Neural cell (in vitro differentiated cells): ENCODE data around the gene GOLM1. TPM values are rescaled to one million over a fixed set of nuclear protein-coding genes. Genes with fewer than 3 reads are reported as not detected.

Experiments
- H2AFZ ChIP-seq: fragments of 200-600, 300-800 bp; sonication (generic), shearing (Covaris generic); 2 replicates; pipeline ENCODE4 v1.6.0; 2014; ENCODE audit warnings: low read depth, mild to moderate bottlenecking, antibody characterized with exemption, low read length, moderate library complexity
- H3F3A ChIP-seq: fragments of 200-600 bp; shearing (Covaris generic); 2 replicates; pipeline ENCODE4 v1.6.1; 2016; ENCODE audit warnings: mild to moderate bottlenecking, moderate library complexity, mixed read lengths, antibody characterized with exemption, low read length; ENCODE audit not compliant: insufficient read depth, poor library complexity, severe bottlenecking
- H3K27ac ChIP-seq: fragments of 200-600, 300-800 bp; sonication (generic), shearing (Covaris generic); 2 replicates; pipeline ENCODE4 v1.5.1; 2014; ENCODE audit warnings: mild to moderate bottlenecking, low read length, moderate library complexity
- H3K27me3 ChIP-seq: fragments of 300-800, 200-600 bp; sonication (generic), shearing (Covaris generic); 2 replicates; pipeline ENCODE4 v1.6.0; 2014; ENCODE audit warnings: mild to moderate bottlenecking, low read depth, low read length, moderate library complexity; ENCODE audit not compliant: insufficient read depth
- H3K36me3 ChIP-seq: fragments of 300-800, 200-600 bp; sonication (generic), shearing (Covaris generic); 2 replicates; pipeline ENCODE4 v1.5.1; 2014; ENCODE audit warnings: mild to moderate bottlenecking, antibody characterized with exemption, low read length, moderate library complexity; ENCODE audit not compliant: insufficient read depth
- H3K4me2 ChIP-seq: fragments of 300-800, 200-600 bp; sonication (generic), shearing (Covaris generic); 2 replicates; pipeline ENCODE4 v1.6.0; 2014; ENCODE audit warnings: mild to moderate bottlenecking, low read length
- H3K4me3 ChIP-seq: fragments of 300-800, 200-600 bp; sonication (generic), shearing (Covaris generic); 2 replicates; pipeline ENCODE4 v1.5.1; 2014; ENCODE audit warnings: mild to moderate bottlenecking, low read length, moderate library complexity
- H3K79me2 ChIP-seq: fragments of 200-600 bp; shearing (Covaris generic); replicated peaks from 2 replicates; pipeline ENCODE4 v1.6.0; 2014; ENCODE audit warnings: mild to moderate bottlenecking, low read length, moderate library complexity; ENCODE audit not compliant: insufficient read depth
- H3K9ac ChIP-seq: fragments of 300-800, 200-600 bp; sonication (generic), shearing (Covaris generic); 2 replicates; pipeline ENCODE4 v1.6.1; 2016; ENCODE audit warnings: mild to moderate bottlenecking, low read length, mixed read lengths
- H3K9me2 ChIP-seq: fragments of 200-600 bp; shearing (Covaris generic); 2 replicates; pipeline ENCODE4 v1.6.1; 2016; ENCODE audit warnings: mild to moderate bottlenecking, low read length, mixed read lengths; ENCODE audit not compliant: insufficient read depth
- H3K9me3 ChIP-seq: fragments of 200-600, 300-800 bp; sonication (generic), shearing (Covaris generic); 2 replicates; pipeline ENCODE4 v1.6.1; 2016; ENCODE audit warnings: mild to moderate bottlenecking, mixed run types, low read length, moderate library complexity, mixed read lengths
- H4K20me1 ChIP-seq: fragments of 200-600 bp; shearing (Covaris generic); 2 replicates; pipeline ENCODE4 v1.6.1; 2016; ENCODE audit warnings: mild to moderate bottlenecking, mixed run types; ENCODE audit not compliant: insufficient read depth
- EP300 ChIP-seq: fragments of 450-650 bp; conservative IDR thresholded peaks from 2 replicates; pipeline ENCODE4 v1.6.1; 2014; ENCODE audit warnings: antibody characterized with exemption, mild to moderate bottlenecking, moderate library complexity; ENCODE audit not compliant: poor library complexity, severe bottlenecking
- EZH2 ChIP-seq: fragments of 200-600, 300-800 bp; shearing (Covaris generic), sonication (generic); IDR thresholded peaks from 2 replicates; pipeline ENCODE4 v1.6.1; 2014; ENCODE audit warnings: antibody characterized with exemption, low read length, borderline replicate concordance, mild to moderate bottlenecking; ENCODE audit not compliant: insufficient read depth, poor library complexity, severe bottlenecking
- MXI1 ChIP-seq: fragments of 450-650 bp; conservative IDR thresholded peaks from 2 replicates; pipeline ENCODE4 v1.6.1; 2014; ENCODE audit warnings: antibody characterized with exemption, mild to moderate bottlenecking; ENCODE audit not compliant: poor library complexity, severe bottlenecking
- POLR2AphosphoS5 ChIP-seq: IDR thresholded peaks from 2 replicates; pipeline ENCODE4 v1.6.1; 2012
- RAD21 ChIP-seq: fragments of 450-650 bp; conservative IDR thresholded peaks from 2 replicates; pipeline ENCODE4 v1.6.1; 2014; ENCODE audit warnings: antibody characterized with exemption, mild to moderate bottlenecking, moderate library complexity
- SMC3 ChIP-seq: fragments of 450-650 bp; conservative IDR thresholded peaks from 2 replicates; pipeline ENCODE4 v1.6.1; 2014; ENCODE audit warnings: antibody characterized with exemption, mild to moderate bottlenecking, moderate library complexity; ENCODE audit not compliant: poor library complexity
- TAF1 ChIP-seq: IDR thresholded peaks from 2 replicates; pipeline ENCODE4 v1.6.1; 2012; ENCODE audit warnings: low read depth
- polyA plus RNA-seq: library from polyadenylated mRNA; depleted of rRNA; stranded (reverse); fragments of >200 nt; gene quantifications from 2 replicates; pipeline ENCODE4 v1.2.3, GENCODE V29; 2014
- TF ChIP-seq, protein P1 (sequence below): fragments of 450-650 bp; IDR thresholded peaks from 2 replicates; pipeline ENCODE4 v1.5.1; 2014; ENCODE audit warnings: antibody characterized with exemption, mild to moderate bottlenecking, moderate library complexity; ENCODE audit not compliant: poor library complexity, severe bottlenecking
- TF ChIP-seq, protein P2 (sequence below): IDR thresholded peaks from 2 replicates; pipeline ENCODE4 v1.6.1; 2012; ENCODE audit warnings: borderline replicate concordance

Gene GOLM1
- polyA plus RNA-seq, 1 donor from 2014 or later = 77.4 TPM

DNA sequence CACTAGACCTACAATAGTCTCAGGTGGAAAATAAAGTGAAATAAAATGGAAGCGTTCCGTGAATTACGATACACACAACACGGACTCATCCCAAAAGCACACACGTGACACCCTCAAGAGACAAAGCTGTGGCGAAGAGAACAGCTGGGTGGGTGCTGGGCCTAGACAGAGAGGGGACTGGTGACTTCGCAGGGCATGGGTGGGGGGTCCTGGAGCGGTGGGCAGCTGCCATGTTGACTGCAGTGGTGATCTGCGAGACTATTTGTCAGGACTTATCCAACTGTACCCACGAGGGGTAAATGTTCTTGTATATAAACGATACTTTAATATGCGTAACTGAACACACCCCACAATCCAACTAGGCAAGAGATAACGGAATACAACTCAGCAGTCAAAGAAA is 52.0 kb downstream of the GOLM1 start:
- Histone ChIP-seq H3K27ac (no peak overlapping the region), H3K4me3 (no peak overlapping the region), H3K9ac (no peak overlapping the region), H3K9me3 (no peaks in the 10 kb centered on the region), H3K36me3 (no peaks in the 10 kb centered on the region), H3K4me2 (no peak overlapping the region), H4K20me1 (no peaks in the 10 kb centered on the region), H3K9me2 (no peaks in the 10 kb centered on the region), H3K79me2 (no peaks in the 10 kb centered on the region), H3K27me3 (no peaks in the 10 kb centered on the region), H3F3A (no peaks in the 10 kb centered on the region), H2AFZ (no peak overlapping the region)
- no peak for TF ChIP-seq RAD21
- TF ChIP-seq EP300 = no peak
- no peak for TF ChIP-seq MXI1
- TF ChIP-seq, protein P1, sequence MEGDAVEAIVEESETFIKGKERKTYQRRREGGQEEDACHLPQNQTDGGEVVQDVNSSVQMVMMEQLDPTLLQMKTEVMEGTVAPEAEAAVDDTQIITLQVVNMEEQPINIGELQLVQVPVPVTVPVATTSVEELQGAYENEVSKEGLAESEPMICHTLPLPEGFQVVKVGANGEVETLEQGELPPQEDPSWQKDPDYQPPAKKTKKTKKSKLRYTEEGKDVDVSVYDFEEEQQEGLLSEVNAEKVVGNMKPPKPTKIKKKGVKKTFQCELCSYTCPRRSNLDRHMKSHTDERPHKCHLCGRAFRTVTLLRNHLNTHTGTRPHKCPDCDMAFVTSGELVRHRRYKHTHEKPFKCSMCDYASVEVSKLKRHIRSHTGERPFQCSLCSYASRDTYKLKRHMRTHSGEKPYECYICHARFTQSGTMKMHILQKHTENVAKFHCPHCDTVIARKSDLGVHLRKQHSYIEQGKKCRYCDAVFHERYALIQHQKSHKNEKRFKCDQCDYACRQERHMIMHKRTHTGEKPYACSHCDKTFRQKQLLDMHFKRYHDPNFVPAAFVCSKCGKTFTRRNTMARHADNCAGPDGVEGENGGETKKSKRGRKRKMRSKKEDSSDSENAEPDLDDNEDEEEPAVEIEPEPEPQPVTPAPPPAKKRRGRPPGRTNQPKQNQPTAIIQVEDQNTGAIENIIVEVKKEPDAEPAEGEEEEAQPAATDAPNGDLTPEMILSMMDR = no peak
- TF ChIP-seq EZH2 = no peak
- TF ChIP-seq SMC3 = no peak
- TF ChIP-seq, protein P2, sequence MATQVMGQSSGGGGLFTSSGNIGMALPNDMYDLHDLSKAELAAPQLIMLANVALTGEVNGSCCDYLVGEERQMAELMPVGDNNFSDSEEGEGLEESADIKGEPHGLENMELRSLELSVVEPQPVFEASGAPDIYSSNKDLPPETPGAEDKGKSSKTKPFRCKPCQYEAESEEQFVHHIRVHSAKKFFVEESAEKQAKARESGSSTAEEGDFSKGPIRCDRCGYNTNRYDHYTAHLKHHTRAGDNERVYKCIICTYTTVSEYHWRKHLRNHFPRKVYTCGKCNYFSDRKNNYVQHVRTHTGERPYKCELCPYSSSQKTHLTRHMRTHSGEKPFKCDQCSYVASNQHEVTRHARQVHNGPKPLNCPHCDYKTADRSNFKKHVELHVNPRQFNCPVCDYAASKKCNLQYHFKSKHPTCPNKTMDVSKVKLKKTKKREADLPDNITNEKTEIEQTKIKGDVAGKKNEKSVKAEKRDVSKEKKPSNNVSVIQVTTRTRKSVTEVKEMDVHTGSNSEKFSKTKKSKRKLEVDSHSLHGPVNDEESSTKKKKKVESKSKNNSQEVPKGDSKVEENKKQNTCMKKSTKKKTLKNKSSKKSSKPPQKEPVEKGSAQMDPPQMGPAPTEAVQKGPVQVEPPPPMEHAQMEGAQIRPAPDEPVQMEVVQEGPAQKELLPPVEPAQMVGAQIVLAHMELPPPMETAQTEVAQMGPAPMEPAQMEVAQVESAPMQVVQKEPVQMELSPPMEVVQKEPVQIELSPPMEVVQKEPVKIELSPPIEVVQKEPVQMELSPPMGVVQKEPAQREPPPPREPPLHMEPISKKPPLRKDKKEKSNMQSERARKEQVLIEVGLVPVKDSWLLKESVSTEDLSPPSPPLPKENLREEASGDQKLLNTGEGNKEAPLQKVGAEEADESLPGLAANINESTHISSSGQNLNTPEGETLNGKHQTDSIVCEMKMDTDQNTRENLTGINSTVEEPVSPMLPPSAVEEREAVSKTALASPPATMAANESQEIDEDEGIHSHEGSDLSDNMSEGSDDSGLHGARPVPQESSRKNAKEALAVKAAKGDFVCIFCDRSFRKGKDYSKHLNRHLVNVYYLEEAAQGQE = no peak
- no peak for TF ChIP-seq POLR2AphosphoS5
- TF ChIP-seq TAF1 = no peak

DNA sequence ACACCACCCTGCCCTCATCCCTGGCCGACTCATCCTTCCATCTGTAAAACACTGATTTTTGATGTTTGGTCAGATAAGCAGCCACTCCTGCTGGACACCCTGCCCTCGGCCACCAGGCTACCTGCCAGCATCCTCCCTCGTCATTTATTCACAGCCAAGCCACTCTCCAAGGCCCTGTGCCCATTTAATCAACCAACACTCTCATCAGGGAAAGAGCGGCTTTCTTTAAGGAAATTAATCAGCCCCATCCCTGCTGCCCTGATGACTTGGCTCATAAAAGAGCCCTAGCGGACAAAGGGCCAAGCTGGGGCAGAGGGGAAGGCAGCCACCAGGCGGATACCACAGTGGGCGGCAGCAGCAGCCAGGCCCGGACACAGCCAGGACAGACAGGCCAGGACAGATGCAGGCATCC is 52.4 kb downstream of the GOLM1 start:
- Histone ChIP-seq H4K20me1 (no peaks in the 10 kb centered on the region), H3K79me2 (no peaks in the 10 kb centered on the region), H2AFZ (no peak overlapping the region), H3K27ac (no peak overlapping the region), H3K4me3 (no peak overlapping the region), H3K9me2 (no peaks in the 10 kb centered on the region), H3K4me2 (no peak overlapping the region), H3K36me3 (no peaks in the 10 kb centered on the region), H3K27me3 (no peaks in the 10 kb centered on the region), H3K9ac (no peak overlapping the region), H3K9me3 (no peaks in the 10 kb centered on the region), H3F3A (no peaks in the 10 kb centered on the region)
- TF ChIP-seq RAD21 (no peak), POLR2AphosphoS5 (no peak), MXI1 (no peak), TAF1 (no peak), EZH2 (no peak)
- TF ChIP-seq, protein P1 = no peak
- TF ChIP-seq, protein P2 = no peak
